ENCODE measurements around the gene PEDS1. TPM values are rescaled to one million over a fixed set of nuclear protein-coding genes. Genes with fewer than 3 reads are reported as not detected.

PEDS1 gene
- total and polyA plus RNA-seq, 2 of the 4 experiments (the other 2 are of a cell fraction), result 24.0 to 59.9 TPM

DNA sequence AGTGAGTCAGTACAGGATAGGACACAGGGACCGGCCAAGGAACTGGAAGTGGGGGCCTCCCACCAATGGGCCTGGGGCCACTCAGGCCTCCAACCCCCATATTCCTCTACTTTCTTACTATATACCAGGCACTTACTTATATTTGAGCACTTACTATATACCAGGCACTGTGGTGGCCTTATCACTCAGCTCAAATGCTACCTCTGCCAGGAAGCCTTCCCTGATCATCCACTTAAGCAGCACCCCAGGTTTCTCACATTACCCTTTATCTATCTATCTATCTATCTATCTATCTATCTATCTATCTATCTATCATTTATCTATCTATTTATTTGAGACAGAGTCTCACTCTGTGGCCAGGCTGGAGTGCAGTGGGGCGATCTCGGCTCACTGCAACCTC is 28.2 kb downstream of the PEDS1 start:
- H4K8ac ChIP-seq (ENCODE audit: low read depth in 2 of 2, low read length in 2 of 2), result no peak overlapping the region
- DNase-seq (no peak), ATAC-seq (ENCODE audit: low read depth) (no peak)
- BruUV-seq (replicated peaks), result no TSS peak
- H2BK15ac ChIP-seq (ENCODE audit: low read depth, low read length), result no peak overlapping the region
- H3K9me1 ChIP-seq (ENCODE audit: insufficient read depth, low read length), result peaks cover 15% of the 10 kb centered on the region
- H3K9ac ChIP-seq (ENCODE audit: low read depth, low read length), result no peak overlapping the region
- POLR2A ChIA-PET (ENCODE audit: unreplicated experiment), result no interaction called here
- no peak overlapping the region for H3K14ac ChIP-seq (replicated peaks; ENCODE audit: low read depth, low read length)
- no peak overlapping the region for H3K27ac ChIP-seq (ENCODE audit: insufficient read depth, low read length)
- no peaks in the 10 kb centered on the region for H3K9me3 ChIP-seq (ENCODE audit: control insufficient read depth, insufficient read depth, low read length)
- no peak overlapping the region for H2BK120ac ChIP-seq (ENCODE audit: low read depth, low read length)
- dilution Hi-C loops (cut with HindIII; ENCODE audit: low sequenced_read_pairs, unreplicated experiment) (no loop called here), in situ Hi-C loops (cut with MboI; ENCODE audit: low sequenced_read_pairs) (no loop called here), intact Hi-C loops (cut with micrococcal nuclease) (no loop called here)
- no peak overlapping the region for H3K23ac ChIP-seq (ENCODE audit: low read depth, low read length)
- peaks cover 58% of the 10 kb centered on the region for H3K36me3 ChIP-seq (ENCODE audit: control insufficient read depth, insufficient read depth, low read length)
- no peak overlapping the region for H3K4me2 ChIP-seq (ENCODE audit: low read depth, low read length)
- no peak overlapping the region for H3K4me3 ChIP-seq (ENCODE audit: insufficient read depth, low read depth, low read length)
- no CpG with 5 or more reads among the region's 3 CpGs for WGBS, 2 experiments (ENCODE audit: extremely low coverage in 2 of 2, insufficient read length in 1 of 2)
- peaks cover 19 to 63% of the 10 kb centered on the region in 2 experiments for H3K79me1 ChIP-seq (ENCODE audit: low read depth in 1 of 2, low read length in 2 of 2)
- CTCF ChIA-PET, result no interaction called here
- H3K4ac ChIP-seq (ENCODE audit: low read depth, low read length), result no peak overlapping the region
- H3K18ac ChIP-seq (ENCODE audit: low read depth, low read length), result no peak overlapping the region
- H2AFZ ChIP-seq (replicated peaks; ENCODE audit: low read length, poor library complexity), result no peak overlapping the region
- no peak overlapping the region for H2AK5ac ChIP-seq (ENCODE audit: low read depth, low read length)
- H3K56ac ChIP-seq (ENCODE audit: extremely low read depth, insufficient read depth, low read length), result no peak overlapping the region
- H4K5ac ChIP-seq (ENCODE audit: low read depth, low read length), result no peak overlapping the region
- H2BK20ac ChIP-seq (ENCODE audit: low read depth, low read length), result no peak overlapping the region
- H4K20me1 ChIP-seq (ENCODE audit: insufficient read depth, low read length), result peaks cover 12% of the 10 kb centered on the region; the same call in 1 of the 2 replicates
- no peak overlapping the region for H4K91ac ChIP-seq (ENCODE audit: insufficient read depth, low read depth, low read length)
- no peak overlapping the region for H2AK9ac ChIP-seq (replicated peaks; ENCODE audit: low read depth, low read length, poor library complexity)
- TF ChIP-seq MXI1 (IDR thresholded peaks at IDR 0.05; ENCODE audit: borderline replicate concordance, low read depth, low read length), result no peak
- no peak for TF ChIP-seq SMC3 (IDR thresholded peaks at IDR 0.05; ENCODE audit: low read depth, low read length)
- no peak for TF ChIP-seq RFX5 (IDR thresholded peaks at IDR 0.05; ENCODE audit: low read depth, low read length)
- no peak for TF ChIP-seq NFE2L2 (IDR thresholded peaks at IDR 0.05; ENCODE audit: low read depth, low read length)
- no peak for TF ChIP-seq POLR2A (IDR thresholded peaks at IDR 0.05; ENCODE audit: low read depth, low read length)
- TF ChIP-seq MAZ (IDR thresholded peaks at IDR 0.05; ENCODE audit: borderline replicate concordance, low read depth, low read length), result no peak
- TF ChIP-seq RCOR1 (IDR thresholded peaks at IDR 0.05; ENCODE audit: insufficient replicate concordance, low read length), result no peak
- TF ChIP-seq FOS (IDR thresholded peaks at IDR 0.05; ENCODE audit: low read depth, low read length), result no peak
- TF ChIP-seq BHLHE40 (IDR thresholded peaks at IDR 0.05; ENCODE audit: low read depth, low read length), result no peak
- no peak for TF ChIP-seq CTCF (conservative IDR thresholded peaks at IDR 0.05; ENCODE audit: low read depth, low read length)
- TF ChIP-seq, protein P1, sequence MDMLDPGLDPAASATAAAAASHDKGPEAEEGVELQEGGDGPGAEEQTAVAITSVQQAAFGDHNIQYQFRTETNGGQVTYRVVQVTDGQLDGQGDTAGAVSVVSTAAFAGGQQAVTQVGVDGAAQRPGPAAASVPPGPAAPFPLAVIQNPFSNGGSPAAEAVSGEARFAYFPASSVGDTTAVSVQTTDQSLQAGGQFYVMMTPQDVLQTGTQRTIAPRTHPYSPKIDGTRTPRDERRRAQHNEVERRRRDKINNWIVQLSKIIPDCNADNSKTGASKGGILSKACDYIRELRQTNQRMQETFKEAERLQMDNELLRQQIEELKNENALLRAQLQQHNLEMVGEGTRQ (IDR thresholded peaks at IDR 0.05; ENCODE audit: low read depth, low read length), result no peak
- no peak for TF ChIP-seq RAD21 (IDR thresholded peaks at IDR 0.05; ENCODE audit: low read length)
- TF ChIP-seq, protein P2, sequence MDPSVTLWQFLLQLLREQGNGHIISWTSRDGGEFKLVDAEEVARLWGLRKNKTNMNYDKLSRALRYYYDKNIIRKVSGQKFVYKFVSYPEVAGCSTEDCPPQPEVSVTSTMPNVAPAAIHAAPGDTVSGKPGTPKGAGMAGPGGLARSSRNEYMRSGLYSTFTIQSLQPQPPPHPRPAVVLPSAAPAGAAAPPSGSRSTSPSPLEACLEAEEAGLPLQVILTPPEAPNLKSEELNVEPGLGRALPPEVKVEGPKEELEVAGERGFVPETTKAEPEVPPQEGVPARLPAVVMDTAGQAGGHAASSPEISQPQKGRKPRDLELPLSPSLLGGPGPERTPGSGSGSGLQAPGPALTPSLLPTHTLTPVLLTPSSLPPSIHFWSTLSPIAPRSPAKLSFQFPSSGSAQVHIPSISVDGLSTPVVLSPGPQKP (IDR thresholded peaks at IDR 0.05; ENCODE audit: borderline replicate concordance, low read depth, low read length), result no peak
- no peak for TF ChIP-seq CEBPB (IDR thresholded peaks at IDR 0.05; ENCODE audit: low read depth, low read length)
- TF ChIP-seq MAFK (IDR thresholded peaks at IDR 0.05; ENCODE audit: low read depth, low read length), result no peak
- TF ChIP-seq CHD1 (IDR thresholded peaks at IDR 0.05; ENCODE audit: low read depth, low read length), result no peak
- peaks cover 8% of the 10 kb centered on the region for H3K4me1 ChIP-seq (ENCODE audit: control insufficient read depth, insufficient read depth, low read length)
- H3K27me3 ChIP-seq (ENCODE audit: control insufficient read depth, insufficient read depth, low read length), result no peaks in the 10 kb centered on the region
- H2BK5ac ChIP-seq (ENCODE audit: low read depth, low read length, poor library complexity, severe bottlenecking), result no peak overlapping the region

Data from IMR-90 (cell line).